Mammary epithelial cell (primary cell): ENCODE measurements around the gene OLFM2.

Experiments used
- CTCF ChIP-seq, 2 donors: IDR thresholded peaks in 1 of 2; conservative IDR thresholded peaks in 1 of 2; 2 replicates each; pipeline ENCODE4 v1.5.1; 2011 to 2012; ENCODE audit warnings: inconsistent platforms in 2 of 2, low read length in 2 of 2, mild to moderate bottlenecking in 2 of 2, control low read depth in 1 of 2, low read depth in 1 of 2; ENCODE audit not compliant: insufficient read depth in 1 of 2; ENCODE audit errors: extremely low read depth in 1 of 2
- EZH2 ChIP-seq: IDR thresholded peaks from 2 replicates; pipeline ENCODE4 v1.6.1; 2012; ENCODE audit warnings: low read length, inconsistent platforms, borderline replicate concordance

GRCh38 chr19:9819596-9819909 is 116.8 kb downstream of the OLFM2 start:
- TF ChIP-seq CTCF (conservative IDR thresholded peaks at IDR 0.05 in 1 of 2, IDR thresholded peaks at IDR 0.05 in 1 of 2; ENCODE audit: extremely low read depth in 1 of 2, insufficient read depth in 1 of 2, low read depth in 1 of 2, low read length in 2 of 2): no peak
- TF ChIP-seq EZH2: no peak
